Activated CD4-positive, alpha-beta T cell treated with anti-CD3 and anti-CD28 coated beads, Interleukin-2, Interleukin-4, amounts not matched to agents 100 ng/mL and 50 ng/mL, durations not matched to agents 16 hours and 8 hours (primary cell): ENCODE data around the gene TRIP13.
A peak's percentile ranks its signal among the peaks of the same experiment; 100 is the strongest.
"Not testable (repeated sequence)": the region's sequence is repeated elsewhere in the genome, so short reads cannot be mapped to it uniquely, and the experiment has no call there.

Source experiments
- DNase-seq: peaks from one replicate; pipeline ENCODE4 v3.0.0-alpha.2; 2020; ENCODE audit warnings: low spot score

The TRIP13 gene

DNA sequence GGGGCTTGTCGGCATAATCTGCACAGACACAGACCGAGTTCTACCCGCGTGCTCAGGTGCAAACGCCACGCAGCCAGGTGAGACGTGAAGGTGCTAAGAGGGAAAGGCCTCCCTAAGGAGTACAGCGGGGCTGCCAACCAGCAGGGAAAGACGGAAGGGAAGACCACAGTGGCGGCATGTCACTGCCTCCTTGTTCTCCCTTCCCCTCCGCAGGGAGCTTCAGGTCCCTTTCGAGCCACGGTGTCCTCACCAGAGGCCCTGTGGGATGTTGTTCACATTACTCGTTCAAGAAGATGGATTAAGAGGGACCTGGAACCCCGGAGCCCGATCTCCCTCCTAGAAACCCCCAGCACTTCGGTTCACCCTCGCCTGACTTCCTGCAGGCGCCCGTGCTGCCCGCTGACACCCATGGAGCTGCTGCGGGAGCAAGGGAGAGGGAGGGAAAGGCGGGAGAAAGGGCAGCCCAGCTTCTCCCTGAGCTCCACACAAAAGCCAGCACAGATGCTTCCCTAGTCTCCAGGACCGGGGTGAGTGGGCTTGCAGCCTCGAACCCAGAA, 769 bp upstream of the TRIP13 start:
- no peak for DNase-seq

DNA sequence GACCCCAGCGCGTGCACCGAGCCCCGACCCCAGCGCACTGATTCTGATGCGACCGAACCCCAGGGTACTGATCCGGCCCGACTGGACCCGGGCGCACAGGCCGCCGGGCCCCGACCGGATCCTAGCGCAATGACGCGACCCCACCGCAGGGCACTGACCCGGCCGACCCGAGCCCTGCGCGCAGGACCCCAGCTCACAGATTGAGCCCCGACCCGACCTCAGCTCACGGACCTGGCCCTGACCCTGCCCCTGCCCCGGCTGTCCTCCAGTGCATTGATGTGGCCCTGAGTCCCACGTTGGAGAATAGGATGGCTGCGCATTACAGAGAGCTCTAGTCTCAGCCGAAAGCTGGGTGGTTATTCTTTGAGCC, 438 bp downstream of the TRIP13 start:
- DNase-seq = no peak

DNA sequence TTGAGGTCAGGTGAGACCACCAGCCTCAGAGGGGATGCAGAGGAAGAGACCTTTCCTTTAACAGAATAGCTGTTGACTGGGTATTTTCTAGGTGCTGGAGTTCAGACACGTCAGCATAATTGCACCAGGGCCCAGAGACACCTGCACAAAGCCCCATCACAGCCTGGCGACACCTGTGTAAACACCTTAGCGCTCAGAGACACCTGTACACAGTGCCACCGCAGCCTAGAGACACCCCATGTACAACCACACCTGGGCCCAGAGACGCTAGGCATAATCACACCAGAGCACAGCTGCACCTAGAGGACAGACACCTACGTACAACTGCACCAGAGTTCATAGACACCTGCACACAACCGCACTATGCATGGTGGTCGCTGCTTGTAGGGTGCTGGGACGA, 1.0 kb downstream of the TRIP13 start:
- DNase-seq = no peak

DNA sequence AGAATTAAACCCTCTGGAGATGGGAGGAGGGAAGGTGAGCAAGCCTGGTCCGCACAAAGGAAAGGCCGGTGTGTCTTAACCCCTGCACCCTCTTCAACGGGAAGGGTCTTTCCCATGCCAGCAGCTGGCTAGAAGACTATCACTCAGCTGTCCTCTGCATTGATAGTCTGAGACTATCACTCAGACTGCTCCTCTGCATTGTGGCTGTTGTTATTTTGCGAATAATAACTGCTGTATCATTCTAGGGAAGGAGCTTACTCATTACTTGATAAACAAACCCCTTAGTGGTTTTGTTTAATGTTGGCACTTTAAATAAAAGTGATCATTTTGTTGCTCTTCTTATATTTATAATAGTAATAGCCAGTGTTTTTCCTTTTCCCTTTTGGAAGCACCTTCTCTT, 8.1 kb downstream of the TRIP13 start:
- no peak for DNase-seq

DNA sequence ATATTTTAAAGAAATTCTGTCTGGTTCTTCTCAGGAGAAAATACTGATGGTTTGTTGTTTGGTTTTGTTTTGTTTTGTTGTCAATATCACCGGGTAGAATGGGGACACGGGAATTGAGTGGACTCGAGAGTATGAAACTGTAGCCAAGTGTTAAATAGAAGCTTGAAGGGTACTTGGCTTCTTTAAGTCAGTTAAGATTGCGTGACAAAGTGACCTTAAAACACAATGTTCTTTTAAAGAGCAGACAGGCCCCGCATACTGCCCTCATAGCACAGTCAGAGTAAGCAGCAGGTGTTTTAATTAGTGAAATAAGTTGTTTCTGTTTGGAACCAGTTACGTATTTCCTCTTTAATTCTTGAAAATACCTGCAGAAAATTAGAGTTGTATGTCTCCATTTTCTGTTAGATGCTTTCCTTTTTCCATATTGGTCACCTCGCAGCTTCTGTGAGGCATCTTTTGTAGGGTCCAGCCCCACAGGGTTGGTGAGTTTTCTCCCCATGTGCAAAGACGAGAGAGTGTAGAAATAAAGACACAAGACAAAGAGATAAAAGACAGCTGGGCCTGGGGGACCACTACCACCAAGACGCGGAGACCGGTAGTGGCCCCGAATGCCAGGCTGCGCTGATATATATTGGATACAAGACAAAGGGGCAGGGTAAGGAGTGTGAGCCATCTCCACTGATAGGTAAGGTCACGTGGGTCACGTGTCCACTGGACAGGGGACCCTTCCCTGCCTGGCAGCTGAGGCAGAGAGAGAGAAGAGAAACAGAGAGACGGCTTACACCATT, 9.6 kb downstream of the TRIP13 start:
- DNase-seq = no peak

DNA sequence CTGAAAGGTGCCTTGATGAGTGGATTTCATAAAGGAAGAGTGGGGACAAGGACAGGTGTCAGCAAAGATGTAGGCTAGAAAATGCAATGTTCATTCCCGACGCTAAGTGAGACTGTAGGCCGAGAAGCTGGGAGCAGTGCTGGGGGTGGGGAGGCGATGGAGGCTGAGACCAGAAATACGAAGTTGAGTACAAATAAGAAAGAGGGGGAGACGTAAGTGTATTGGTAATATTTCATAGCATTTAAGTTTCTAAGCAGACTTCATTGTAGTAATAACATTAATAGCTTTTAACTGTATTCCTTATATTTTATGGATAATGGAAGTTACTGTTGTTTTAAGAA, 11.0 kb downstream of the TRIP13 start:
- DNase-seq = no peak

DNA sequence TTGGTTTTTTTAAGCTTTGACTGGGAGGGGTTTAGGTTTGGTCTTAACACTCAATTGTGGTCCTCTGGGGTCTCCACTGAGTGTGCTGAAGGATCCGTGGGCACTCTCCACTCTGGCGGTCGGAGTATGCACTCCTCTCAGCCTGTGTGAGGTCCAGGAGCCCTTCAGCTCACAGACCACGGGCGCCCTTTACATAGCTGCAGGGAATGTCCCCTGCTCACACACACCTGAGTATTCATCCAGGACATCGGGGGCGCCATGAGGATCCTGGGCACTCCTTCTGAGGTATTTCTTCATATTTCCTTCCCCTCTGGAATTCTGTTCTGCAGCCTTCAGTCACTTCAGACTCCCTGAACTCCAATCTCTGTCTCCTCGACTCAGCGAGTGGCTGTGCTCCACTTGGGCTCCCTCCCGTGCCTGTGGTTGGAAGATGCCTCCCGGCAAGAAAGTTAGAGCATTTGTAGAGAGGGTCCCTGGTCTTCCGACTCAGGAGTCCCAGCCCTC, 12.5 kb downstream of the TRIP13 start:
- DNase-seq = no peak

DNA sequence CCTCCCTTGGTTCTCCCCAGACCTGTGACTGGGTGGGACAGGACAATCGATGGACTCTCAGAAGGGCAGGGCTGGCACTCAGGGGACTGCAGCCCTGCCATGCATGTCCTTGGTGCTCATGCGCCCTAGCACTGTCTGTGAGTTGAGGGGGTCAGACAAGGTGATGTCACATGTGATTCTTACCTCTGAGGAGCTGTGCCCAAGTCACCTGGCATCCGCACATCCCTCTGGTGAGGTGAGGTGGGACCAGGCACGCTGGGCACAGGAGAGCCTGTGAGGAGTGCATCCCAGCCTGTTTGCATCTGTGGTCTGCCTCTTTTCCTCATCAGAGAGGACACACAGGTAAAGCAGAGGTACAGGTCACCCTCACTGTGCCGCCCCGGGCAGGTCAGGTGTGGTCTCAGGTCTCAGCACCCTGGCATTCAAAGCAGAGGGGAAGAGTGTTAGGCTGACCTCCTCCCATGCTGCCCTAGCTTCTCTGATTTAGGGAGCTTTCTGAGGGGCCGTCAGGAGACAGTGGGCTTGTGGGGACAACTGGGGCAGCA, 14.8 kb downstream of the TRIP13 start:
- no peak for DNase-seq

DNA sequence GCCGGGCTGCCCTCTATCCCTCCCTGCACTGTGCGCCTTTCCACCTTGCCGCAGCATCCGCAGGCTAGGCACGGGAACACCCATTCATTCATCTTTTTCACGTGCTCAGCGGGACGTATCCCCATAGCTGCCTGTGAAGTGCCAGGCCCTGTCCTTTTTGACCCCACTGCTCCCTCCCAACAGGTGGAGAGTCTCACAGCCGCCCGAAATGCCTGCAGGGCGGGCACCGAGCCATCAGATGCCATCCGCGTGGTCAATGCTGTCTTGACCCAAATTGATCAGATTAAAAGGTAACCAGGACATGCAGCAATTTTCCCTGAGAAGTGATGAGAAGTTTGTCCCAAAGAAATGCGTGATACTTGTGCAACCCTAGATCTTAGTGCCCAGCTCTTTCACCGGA, 15.5 kb downstream of the TRIP13 start:
- DNase-seq = no peak

DNA sequence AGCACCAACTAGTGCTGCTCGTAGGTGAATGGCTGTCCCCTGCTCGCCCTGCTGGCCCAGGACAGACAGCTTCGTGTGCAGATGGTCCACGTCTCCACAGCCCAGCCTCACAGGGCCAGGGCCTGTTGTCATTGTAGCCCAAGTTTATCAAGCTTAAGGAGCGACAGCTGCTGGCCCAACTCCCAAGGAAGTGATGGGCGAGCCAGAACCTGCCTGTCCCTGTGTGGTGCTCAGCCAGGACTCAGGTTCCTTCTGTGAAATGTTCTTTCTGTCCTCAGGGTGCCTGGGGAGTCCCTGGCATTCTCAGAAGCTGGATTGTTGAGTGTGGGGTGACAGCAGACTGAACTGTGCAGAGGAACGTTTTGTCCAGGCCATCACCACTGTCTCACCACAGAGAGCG, 16.4 kb downstream of the TRIP13 start:
- no peak for DNase-seq

DNA sequence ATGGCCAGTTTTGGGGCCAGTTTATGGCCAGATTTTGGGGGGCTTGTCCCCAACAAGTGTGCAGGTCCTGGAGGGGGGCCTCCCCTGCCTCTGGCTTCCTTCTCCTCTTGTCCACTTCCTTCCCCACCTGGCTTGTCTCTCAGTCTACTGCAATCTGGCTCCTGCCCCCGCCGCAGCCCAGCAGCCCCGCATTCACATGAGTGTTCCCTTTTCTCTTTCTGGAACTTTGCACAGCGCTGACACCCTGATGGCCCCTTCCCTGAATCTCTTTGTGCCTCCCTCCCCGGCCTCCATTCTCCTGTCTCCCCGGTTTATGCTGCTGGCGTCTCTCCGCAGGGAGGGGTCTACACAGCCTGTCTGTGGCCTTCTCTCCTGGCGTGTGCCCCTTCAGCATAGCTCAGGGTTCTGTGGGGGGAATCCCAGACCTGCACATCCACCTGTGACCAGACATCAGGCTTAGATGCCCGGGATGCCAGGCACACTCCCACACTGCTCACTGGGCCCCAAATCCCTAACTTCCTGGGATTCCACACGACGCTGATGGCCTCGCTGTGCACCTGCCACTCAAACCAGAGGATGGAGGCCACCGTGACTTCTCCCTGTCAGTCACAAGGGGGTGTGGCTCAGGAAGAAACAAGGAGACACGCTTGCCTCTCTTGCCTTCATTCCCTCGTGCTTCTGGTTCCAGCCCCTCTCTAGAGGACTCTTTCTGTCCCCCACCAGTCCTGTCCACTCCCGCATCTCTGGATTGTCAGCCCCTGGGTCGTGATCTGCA, 17.5 kb downstream of the TRIP13 start:
- no peak for DNase-seq

DNA sequence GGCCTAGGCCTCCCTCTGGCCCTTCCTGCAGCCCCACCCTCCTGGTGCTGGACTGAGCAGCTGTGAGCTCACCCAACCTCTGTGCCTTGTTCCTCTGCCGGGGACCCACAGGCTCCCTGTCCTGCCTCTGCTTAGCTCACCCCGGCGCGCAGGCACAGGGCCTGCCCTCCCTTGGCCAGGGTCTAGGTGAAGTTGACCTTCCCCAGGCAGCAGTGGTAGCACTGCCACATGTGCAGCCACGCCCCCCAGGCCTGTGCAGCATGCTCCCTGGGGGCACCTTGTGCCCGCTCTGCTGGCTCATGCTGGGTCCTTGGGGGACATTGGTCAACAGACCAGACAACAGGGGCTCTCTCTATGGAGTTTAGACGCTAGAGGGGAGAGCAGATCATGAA, 18.1 kb downstream of the TRIP13 start:
- no peak for DNase-seq

DNA sequence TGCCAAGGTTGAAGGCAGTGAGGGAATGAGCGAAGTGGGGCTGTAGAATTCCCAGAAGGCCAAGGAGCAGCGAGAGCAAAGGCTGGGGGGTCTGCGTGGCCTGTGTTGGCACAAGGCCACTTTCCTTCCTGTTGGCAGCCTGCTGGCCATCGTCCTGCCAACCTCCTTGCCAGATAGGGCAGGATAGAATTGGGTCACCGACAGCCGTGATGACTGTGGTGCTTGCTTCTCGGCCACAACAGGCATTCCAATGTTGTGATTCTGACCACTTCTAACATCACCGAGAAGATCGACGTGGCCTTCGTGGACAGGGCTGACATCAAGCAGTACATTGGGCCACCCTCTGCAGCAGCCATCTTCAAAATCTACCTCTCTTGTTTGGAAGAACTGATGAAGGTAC, 18.9 kb downstream of the TRIP13 start:
- no peak for DNase-seq

DNA sequence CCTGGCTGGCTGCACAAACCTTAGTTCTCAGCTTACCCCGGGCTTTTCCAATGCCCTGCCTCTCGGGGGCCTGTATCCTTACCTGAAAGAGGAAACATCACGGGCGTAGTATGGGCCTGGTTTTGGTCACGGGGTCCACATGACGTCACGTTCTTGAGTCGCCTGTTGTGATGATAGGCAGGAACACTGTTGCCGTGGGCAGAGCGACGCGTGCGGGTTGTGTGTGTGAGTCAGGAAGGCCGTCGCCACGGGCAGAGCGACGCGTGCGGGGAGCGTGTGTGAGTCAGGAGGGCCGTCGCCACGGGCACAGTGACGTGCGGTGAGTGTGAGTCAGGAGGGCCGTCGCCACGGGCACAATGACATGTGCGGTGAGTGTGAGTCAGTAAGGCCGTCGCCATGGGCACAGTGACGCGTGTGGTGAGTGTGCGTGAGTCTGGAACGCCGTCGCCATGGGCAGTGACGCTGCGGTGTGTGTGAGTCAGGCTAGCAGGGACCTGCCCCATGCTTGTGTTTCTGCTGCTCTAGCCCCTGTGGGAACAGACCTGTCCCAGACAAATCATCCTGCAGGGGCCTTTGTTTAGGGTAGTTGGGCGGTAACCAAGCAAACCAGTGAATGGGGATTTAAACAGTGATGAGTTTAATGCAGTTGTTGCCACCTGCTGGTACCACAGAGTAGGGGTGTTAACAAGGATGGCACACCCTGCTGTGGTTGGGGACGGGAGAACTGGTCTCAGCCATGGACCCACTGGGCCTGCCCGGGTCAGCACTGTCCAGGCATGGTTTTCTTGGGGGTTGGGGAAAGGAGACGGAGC, 19.8 kb downstream of the TRIP13 start:
- peak; percentile 73 for DNase-seq

DNA sequence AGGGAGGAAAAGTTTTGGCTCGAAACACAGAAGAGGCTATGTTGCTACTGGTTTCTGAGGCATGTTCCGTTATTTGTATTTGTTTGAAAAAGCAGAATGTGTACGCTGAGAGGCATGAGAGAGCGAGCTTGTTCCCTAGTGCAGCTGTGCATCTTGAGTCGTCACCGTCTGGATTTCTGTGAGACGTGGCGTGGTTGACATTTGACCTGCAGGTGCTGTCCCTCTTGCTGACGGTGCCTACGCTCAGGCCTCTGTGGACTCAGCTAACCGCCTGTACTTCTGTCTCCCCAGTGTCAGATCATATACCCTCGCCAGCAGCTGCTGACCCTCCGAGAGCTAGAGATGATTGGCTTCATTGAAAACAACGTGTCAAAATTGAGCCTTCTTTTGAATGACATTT, 21.5 kb downstream of the TRIP13 start:
- DNase-seq = no peak

DNA sequence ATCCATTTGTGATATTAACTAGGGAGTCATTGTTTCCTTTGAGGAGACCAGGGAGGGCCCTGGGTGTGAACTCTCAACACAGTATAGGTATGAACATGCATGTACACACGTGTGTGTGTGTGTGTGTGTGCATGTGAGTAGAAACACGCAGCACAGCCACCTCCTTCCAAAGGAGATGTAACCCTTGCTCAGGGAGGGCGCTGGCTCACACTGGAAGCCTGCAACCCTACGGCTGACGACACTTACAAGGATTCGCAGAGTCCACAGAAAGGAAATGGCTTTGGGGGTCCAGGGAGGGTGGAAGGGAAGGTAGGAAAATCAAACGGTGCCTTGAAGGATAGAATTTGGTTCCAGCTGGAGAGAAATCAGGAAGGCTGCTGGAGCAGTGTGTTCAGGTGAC, 21.9 kb downstream of the TRIP13 start:
- no peak for DNase-seq

DNA sequence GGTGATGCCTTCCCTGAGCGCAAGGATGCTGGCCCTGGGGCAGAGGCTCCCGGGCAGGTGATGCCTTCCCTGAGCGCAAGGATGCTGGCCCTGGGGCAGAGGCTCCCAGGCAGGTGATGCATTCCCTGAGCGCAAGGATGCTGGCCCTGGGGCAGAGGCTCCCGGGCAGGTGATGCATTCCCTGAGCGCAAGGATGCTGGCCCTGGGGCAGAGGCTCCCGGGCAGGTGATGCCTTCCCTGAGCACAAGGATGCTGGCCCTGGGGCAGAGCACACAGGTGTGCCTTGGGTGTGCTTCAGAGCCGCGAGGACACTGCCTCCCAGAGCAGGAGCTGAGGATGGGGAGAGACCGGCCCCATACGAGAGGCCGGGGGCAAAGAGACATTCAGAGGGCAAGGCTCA, 22.7 kb downstream of the TRIP13 start:
- DNase-seq = not testable (repeated sequence)

DNA sequence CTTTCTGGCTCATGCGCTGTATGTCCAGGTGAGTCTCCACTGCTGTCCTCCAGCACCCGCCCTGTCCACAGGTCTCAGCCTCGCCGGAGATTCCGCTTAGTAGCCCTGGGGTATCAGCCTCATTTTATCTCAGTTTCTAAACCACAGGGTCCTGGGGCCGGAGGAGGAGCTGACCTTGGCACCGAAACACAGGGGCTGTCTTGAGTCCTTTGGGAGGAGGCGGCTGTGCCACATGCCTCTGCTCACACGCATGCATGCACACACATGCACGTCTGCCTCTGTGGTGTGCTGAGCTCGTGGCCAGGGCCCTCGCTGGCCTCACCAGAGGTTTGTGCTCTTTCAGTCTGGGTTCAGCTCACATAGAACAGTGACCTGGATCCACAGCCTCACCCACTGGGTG, 23.3 kb downstream of the TRIP13 start:
- DNase-seq = no peak

DNA sequence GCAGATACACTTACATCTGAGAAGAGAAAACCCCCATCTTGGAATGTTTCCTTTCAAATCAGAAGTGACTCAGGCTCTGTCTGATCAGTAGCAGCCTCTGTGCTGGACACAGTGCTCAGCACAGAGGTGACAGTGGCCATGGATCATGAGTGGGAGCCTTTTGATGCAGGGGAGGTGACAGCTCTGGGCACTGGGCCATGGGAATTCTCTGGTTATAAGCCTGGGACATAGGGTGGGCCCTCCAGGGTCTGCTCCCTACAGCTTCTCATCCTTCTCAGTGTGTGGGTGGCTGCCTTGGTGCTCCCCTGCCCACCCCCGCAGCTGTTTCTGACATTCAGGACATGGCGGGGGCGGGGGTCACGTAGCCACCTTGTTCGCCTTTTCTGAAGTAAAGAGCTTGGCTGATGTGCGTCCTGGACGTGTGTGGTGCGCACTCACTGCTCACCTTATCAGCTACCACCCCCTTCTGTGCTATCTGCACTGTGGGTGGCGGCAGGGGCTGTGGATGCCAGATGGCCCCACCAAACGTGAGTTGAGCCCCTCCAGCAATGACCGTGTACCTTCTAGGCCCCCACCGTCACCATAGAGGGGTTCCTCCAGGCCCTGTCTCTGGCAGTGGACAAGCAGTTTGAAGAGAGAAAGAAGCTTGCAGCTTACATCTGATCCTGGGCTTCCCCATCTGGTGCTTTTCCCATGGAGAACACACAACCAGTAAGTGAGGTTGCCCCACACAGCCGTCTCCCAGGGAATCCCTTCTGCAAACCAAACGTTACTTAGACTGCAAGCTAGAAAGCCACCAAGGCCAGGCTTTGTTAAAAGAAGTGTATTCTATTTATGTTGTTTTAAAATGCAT, 24.0 kb downstream of the TRIP13 start:
- no peak for DNase-seq

DNA sequence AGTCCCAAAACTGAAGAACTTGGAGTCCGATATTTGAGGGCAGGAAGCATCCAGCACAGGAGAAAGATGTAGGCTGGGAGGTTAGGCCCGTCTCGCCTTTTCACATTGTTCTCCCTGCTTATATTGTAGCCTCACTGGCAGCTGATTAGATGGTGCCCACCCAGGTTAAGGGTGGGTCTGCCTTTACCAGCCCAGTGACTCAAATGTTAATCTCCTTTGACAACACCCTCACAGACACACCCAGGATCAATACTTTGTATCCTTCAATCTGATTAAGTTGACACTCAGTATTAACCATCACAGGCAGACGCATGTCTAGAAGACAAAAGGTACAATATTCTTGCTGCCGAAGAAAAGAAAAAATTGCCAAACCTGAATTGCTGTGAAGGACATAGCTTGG, 26.0 kb downstream of the TRIP13 start:
- not testable (repeated sequence) for DNase-seq

DNA sequence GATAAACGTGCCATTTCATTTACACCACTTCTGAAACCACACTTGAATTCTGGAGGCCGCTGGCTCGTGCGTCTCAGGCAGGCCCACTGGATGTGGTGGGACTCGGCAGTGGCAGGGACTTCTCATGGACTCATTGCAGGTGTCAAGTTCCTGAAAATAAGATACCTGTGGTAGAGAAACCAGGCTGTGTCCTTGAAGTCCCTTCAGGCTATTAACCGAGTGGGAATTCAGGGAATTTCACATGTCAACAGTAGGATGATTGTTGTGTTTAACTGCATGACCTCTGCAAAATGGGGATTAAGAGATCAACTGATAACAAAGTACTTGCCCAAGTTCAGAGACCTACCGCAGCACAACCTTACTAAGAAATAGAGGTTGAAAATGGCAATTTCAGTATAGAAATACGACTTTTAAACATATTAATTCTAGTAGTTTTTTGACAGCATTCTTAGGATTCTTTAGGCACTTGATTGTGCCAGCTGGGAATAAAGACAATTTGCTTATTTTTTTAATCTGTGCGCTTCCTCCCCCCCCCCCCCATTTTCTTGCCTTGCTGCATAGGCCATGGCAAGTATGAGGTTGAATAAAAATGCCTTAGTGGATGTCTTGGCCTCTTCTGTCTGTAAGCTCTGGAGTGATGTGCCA, 26.8 kb downstream of the TRIP13 start:
- DNase-seq = no peak
